Activated naive CD4-positive, alpha-beta T cell treated with anti-CD3 and anti-CD28 coated beads, Interleukin-2, amount 50 U/mL, for 24 hours (primary cell): ENCODE data around the gene IPO9.
"Not testable (repeated sequence)": the region's sequence is repeated elsewhere in the genome, so short reads cannot be mapped to it uniquely, and the experiment has no call there.

ENCODE experiments used
- H3K27ac Mint-ChIP-seq: one replicate; pipeline ENCODE4 v1.8.0; 2021; ENCODE audit warnings: mild to moderate bottlenecking, mixed read lengths
- H3K27me3 Mint-ChIP-seq: one replicate; pipeline ENCODE4 v1.8.0; 2021; ENCODE audit warnings: mixed read lengths
- H3K36me3 Mint-ChIP-seq: one replicate; pipeline ENCODE4 v1.8.0; 2021; ENCODE audit warnings: mixed read lengths
- H3K4me1 Mint-ChIP-seq: one replicate; pipeline ENCODE4 v1.8.0; 2021; ENCODE audit warnings: mixed read lengths
- H3K4me3 Mint-ChIP-seq: one replicate; pipeline ENCODE4 v1.8.0; 2021; ENCODE audit warnings: mild to moderate bottlenecking, mixed read lengths
- H3K9me3 Mint-ChIP-seq: one replicate; pipeline ENCODE4 v1.8.0; 2021; ENCODE audit warnings: mixed read lengths

Gene IPO9

DNA sequence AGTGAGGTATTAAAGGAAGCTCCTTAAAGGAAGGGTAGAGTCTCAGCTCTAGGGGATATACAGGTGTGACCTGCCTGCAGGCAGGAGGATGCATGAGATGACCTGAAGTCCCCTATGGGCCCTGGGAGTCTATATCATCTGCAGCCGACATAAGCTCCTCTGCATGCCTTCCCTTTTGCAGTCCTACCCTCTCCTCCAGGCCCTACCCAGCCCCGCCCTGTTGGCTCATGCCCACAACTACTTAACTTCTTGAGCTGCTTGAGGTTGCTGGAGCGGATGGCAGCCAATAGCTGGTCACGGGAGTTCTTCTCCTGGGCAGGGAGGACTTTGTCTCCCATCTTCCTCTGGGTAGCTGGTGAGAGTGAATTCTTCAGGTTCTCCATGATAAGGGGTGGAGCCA is 70.0 kb downstream of the IPO9 start:
- no peaks in the 10 kb centered on the region for H3K36me3 Mint-ChIP-seq
- peaks cover 8% of the 10 kb centered on the region for H3K4me1 Mint-ChIP-seq
- H3K4me3 Mint-ChIP-seq = no peak overlapping the region
- H3K9me3 Mint-ChIP-seq = no peaks in the 10 kb centered on the region
- H3K27ac Mint-ChIP-seq = no peak overlapping the region
- H3K27me3 Mint-ChIP-seq = peaks cover under 1% of the 10 kb centered on the region

DNA sequence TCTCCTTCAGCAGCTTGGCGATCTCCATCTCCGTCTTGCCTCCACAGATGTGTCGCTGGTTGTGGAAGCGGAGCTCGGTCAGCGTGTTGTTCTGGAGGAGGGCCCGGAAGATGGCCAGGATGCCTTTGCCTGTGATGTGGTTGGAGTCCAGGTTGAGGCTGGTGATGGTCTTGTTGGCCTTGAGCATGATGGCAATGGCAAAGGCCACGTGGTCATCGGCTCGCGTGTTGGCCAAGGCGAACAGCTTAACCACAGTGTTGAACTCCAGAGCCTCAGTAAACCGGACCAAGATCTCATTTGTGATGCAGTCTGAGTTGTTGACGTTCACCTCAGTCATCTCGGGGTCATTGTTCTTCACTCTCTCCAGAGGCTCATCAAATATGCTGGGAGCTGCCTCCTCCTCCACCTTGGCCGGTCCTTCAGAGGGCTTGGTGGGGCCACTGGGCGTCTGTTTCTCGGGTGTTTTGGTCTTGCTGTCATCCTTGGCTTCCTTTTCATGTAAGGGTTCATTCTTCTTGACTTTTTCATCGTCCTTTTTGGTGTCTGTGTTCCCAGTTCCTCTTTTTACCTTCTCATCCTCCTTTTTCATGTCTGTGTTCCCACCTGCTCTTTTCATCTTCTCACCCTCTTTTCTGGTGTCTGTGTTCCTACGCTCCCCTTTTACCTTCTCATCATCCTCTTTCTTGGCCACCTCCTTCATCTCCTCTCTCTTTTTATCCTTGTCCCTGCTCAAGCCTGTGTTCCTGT is 70.9 kb downstream of the IPO9 start:
- H3K27ac Mint-ChIP-seq = no peak overlapping the region
- no peak overlapping the region for H3K4me3 Mint-ChIP-seq

GRCh38 chr1:201900476-201900875 is 71.5 kb downstream of the IPO9 start:
- Mint-ChIP-seq H3K9me3 (no peaks in the 10 kb centered on the region), H3K4me3 (no peak overlapping the region), H3K27ac (no peak overlapping the region), H3K4me1 (peaks cover 8% of the 10 kb centered on the region), H3K27me3 (no peaks in the 10 kb centered on the region), H3K36me3 (no peaks in the 10 kb centered on the region)

More for the DNA sequence above, 70.9 kb downstream of the IPO9 start:
- Mint-ChIP-seq H3K4me1 (peaks cover 8% of the 10 kb centered on the region), H3K36me3 (no peaks in the 10 kb centered on the region), H3K27me3 (no peaks in the 10 kb centered on the region), H3K9me3 (no peaks in the 10 kb centered on the region)

GRCh38 chr1:201901036-201901435 is 72.1 kb downstream of the IPO9 start:
- not testable (repeated sequence) for H3K36me3 Mint-ChIP-seq, H3K9me3 Mint-ChIP-seq, H3K27me3 Mint-ChIP-seq, H3K4me1 Mint-ChIP-seq, H3K4me3 Mint-ChIP-seq, H3K27ac Mint-ChIP-seq

DNA sequence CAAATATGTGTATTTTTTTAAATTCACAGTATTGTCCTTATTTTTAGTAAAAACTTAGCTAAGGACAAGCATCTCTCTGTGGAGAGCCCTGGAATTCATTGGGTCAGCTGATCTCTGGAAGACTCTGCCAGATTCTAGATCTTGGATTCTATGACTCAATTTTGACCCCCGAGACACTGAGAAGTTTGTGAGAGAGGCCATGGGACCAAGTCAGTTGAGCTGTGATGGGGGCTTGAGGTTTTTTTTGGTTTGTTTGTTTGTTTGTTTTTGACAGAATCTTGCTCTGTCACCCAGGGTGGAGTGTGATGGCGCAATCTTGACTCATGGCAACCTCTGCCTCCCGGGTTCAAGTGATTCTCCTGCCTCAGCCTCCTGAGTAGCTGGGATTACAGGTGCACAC is 73.2 kb downstream of the IPO9 start:
- H3K4me1 Mint-ChIP-seq = no peaks in the 10 kb centered on the region
- no peaks in the 10 kb centered on the region for H3K36me3 Mint-ChIP-seq
- no peak overlapping the region for H3K27ac Mint-ChIP-seq
- H3K27me3 Mint-ChIP-seq = no peaks in the 10 kb centered on the region
- no peaks in the 10 kb centered on the region for H3K9me3 Mint-ChIP-seq
- no peak overlapping the region for H3K4me3 Mint-ChIP-seq

DNA sequence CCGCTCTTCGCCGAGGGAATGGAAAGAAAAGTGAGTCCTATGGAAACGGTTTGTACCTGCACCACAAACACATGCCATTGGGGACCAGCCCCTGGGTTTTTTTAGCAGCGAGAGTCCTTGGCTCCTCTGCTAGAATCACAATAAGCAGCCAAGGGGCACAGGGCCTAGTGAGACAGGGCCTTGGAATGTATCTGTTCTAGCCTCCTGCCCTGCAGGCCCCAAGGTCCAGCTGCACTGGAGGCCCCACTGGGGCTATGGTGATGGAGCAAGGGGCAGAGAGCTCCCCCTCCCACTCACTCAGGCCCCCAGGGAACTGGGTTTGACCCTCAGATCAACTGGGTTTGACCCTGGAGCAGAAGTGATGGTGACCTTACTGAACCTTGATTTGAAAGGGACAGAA is 74.2 kb downstream of the IPO9 start:
- H3K9me3 Mint-ChIP-seq = no peaks in the 10 kb centered on the region
- no peaks in the 10 kb centered on the region for H3K36me3 Mint-ChIP-seq
- H3K27me3 Mint-ChIP-seq = no peaks in the 10 kb centered on the region
- no peak overlapping the region for H3K4me3 Mint-ChIP-seq
- no peak overlapping the region for H3K27ac Mint-ChIP-seq
- H3K4me1 Mint-ChIP-seq = no peaks in the 10 kb centered on the region

DNA sequence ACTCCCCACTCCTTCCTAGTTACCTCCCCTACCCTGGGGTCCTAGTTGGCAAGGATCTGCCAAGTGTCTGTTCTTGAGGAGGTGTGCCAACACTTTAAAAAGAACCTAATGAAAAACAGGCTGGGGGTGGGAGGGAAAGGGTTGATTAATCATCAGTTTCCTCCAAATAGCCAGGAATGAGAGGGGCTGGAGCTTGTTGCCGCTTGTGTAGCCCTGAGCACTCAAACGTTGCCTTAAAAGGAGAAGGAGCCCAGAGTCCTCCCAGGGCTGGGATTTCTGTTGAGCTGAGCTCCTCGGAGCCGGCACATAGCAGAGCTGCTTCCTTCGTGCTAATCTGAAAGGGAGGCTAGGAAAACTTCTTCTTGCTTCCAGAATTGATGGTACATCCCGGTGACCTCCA is 75.6 kb downstream of the IPO9 start:
- no peaks in the 10 kb centered on the region for H3K4me1 Mint-ChIP-seq

GRCh38 chr1:201905234-201905890 is 76.4 kb downstream of the IPO9 start:
- H3K4me3 Mint-ChIP-seq = no peak overlapping the region
- H3K36me3 Mint-ChIP-seq = no peaks in the 10 kb centered on the region
- H3K27me3 Mint-ChIP-seq = no peaks in the 10 kb centered on the region
- no peaks in the 10 kb centered on the region for H3K9me3 Mint-ChIP-seq
- H3K27ac Mint-ChIP-seq = no peak overlapping the region
- no peaks in the 10 kb centered on the region for H3K4me1 Mint-ChIP-seq

More for the DNA sequence above, 75.6 kb downstream of the IPO9 start:
- Mint-ChIP-seq H3K27me3 (no peaks in the 10 kb centered on the region), H3K27ac (no peak overlapping the region), H3K9me3 (no peaks in the 10 kb centered on the region), H3K36me3 (no peaks in the 10 kb centered on the region), H3K4me3 (no peak overlapping the region)

DNA sequence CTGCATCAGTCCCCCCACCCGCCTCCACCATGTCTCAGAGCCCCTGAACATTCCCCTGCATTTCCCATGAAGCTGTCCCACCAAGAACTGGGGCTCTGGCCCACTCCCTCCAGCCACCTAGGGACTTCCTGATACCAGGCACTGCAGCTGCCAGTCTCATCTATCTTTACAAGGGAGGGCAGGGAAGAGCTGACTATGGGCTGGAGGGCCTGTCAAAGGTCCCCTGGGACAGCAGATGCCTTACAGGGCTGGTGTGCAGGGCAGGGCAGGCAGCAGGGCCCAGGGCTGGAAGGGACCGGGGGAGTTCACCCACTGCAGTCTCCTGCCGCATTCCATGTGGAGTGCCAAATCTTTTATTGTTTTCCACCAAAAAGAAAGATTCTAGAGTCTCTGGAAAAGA is 77.4 kb downstream of the IPO9 start:
- Mint-ChIP-seq H3K27me3 (no peaks in the 10 kb centered on the region), H3K27ac (no peak overlapping the region), H3K4me1 (no peaks in the 10 kb centered on the region), H3K4me3 (no peak overlapping the region), H3K36me3 (no peaks in the 10 kb centered on the region), H3K9me3 (no peaks in the 10 kb centered on the region)

- no peak overlapping the region for H3K27ac Mint-ChIP-seq
- H3K4me3 Mint-ChIP-seq = no peak overlapping the region
- H3K9me3 Mint-ChIP-seq = no peaks in the 10 kb centered on the region
- H3K36me3 Mint-ChIP-seq = no peaks in the 10 kb centered on the region
- H3K27me3 Mint-ChIP-seq = no peaks in the 10 kb centered on the region
- H3K4me1 Mint-ChIP-seq = no peaks in the 10 kb centered on the region
These were observed 78.7 kb downstream of the IPO9 start for GRCh38 chr1:201907621-201908020.

DNA sequence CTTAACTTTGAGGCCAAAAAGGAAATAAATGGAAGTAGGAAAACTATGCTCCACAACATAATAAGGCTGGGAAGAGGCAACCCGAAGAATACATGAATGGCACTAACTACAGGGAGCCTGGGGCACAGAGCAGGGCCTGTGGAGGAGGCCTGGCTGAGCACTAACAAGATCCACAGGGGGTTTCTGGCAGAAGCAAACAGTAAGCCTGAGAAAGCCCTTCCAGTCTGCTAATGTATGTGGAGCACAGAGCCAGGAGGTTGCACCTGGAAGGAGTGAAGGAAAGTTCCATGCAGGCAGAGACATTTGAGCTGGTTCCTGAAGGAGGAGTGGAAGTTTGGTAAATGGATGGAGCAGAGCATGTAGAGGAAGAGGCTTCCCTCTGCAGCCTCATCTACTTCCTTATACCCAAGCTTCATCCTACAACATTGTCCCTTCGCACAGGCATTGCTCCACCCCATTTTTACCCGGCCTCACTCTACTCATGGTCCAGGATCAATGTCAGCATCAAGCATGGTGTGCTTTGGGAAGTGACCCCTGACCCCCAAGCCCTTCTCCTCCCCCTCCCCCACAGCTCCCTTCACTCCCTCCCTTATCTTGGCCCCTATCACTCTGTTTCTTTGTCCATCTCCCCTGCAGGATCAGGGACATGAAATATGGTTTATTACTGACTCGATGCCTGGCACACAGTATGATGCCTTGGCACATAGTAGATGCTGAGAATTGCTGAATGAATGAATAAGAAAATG is 83.0 kb downstream of the IPO9 start:
- H3K4me1 Mint-ChIP-seq = no peaks in the 10 kb centered on the region
- H3K27ac Mint-ChIP-seq = no peak overlapping the region
- H3K36me3 Mint-ChIP-seq = peaks cover 1% of the 10 kb centered on the region
- H3K27me3 Mint-ChIP-seq = no peaks in the 10 kb centered on the region
- no peak overlapping the region for H3K4me3 Mint-ChIP-seq
- H3K9me3 Mint-ChIP-seq = no peaks in the 10 kb centered on the region

DNA sequence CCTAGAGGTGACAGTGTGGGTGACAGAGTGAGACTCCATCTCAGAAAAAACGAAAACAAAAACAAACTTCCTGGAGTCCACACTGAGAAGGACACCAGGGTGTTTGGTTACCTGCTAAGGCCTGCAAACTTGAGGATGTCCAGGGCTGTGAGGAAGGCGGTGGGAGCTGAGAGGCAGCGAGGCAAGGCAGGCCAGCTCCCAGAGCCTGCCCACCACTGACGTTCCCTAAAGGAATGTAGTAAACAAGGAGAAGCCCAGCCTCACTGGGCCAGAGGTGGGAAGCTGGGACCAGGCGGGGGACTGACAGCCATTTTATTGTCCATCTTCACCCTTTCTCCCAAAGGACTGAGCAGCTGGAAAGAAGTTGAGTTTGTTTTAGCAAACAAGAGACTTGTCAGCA is 83.9 kb downstream of the IPO9 start:
- Mint-ChIP-seq H3K4me1 (no peaks in the 10 kb centered on the region), H3K4me3 (no peak overlapping the region), H3K27ac (no peak overlapping the region), H3K36me3 (peaks cover 1% of the 10 kb centered on the region), H3K27me3 (no peaks in the 10 kb centered on the region), H3K9me3 (no peaks in the 10 kb centered on the region)

DNA sequence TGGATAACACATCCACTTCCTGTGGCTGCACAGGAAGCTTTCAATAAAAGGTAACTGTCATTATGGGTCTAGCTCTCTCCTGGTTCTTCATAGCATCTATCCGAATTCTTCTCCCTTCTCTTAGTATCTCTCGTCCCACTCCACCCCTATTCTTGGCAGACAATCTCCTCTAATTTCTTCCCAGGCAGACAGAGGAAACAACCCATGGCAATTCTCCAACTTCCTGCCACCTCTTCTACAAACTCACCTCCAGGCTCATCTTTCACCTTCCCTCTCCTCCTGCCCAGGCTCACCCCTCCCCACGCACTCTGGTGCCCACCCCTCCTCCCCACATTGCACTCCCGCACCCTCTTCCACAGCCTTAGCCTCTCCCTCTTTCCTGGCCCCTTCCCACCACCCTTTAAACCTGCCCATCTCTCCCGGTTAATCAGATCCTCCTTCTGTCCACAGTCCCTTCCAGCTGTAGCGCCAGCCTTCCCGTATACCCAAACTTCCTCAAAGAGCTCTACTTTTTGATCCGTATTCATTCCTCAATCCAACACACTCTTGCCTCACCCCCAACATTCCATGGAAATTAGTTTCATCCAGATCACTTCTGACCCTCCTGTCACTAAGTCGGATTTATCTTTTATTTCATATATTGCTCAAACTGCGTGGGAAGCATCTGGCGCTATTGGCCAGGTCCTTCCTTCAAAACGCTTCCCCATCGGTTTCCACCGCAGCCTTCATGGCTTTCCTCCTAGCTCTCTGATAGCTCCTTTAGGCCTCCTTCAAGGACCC is 85.7 kb downstream of the IPO9 start:
- Mint-ChIP-seq H3K27ac (no peak overlapping the region), H3K4me1 (no peaks in the 10 kb centered on the region), H3K27me3 (no peaks in the 10 kb centered on the region), H3K36me3 (peaks cover 1% of the 10 kb centered on the region), H3K9me3 (no peaks in the 10 kb centered on the region), H3K4me3 (no peak overlapping the region)

GRCh38 chr1:201916649-201917249 is 87.8 kb downstream of the IPO9 start:
- Mint-ChIP-seq H3K9me3 (no peaks in the 10 kb centered on the region), H3K4me3 (no peak overlapping the region), H3K4me1 (no peaks in the 10 kb centered on the region), H3K36me3 (peaks cover 1% of the 10 kb centered on the region), H3K27me3 (peaks cover 3% of the 10 kb centered on the region), H3K27ac (no peak overlapping the region)

GRCh38 chr1:201917362-201918033 is 88.5 kb downstream of the IPO9 start:
- no peak overlapping the region for H3K4me3 Mint-ChIP-seq
- H3K4me1 Mint-ChIP-seq = no peaks in the 10 kb centered on the region
- no peak overlapping the region for H3K27ac Mint-ChIP-seq
- H3K36me3 Mint-ChIP-seq = peaks cover 1% of the 10 kb centered on the region
- no peaks in the 10 kb centered on the region for H3K9me3 Mint-ChIP-seq
- peaks cover 3% of the 10 kb centered on the region for H3K27me3 Mint-ChIP-seq
